Stimulated activated CD4-positive, alpha-beta T cell treated with anti-CD3 and anti-CD28 coated beads, Interleukin-15, amount 100 ng/mL, for 24 hours (primary cell): Measurements from ENCODE around the gene PCDHB11.
"Not testable (repeated sequence)": the region's sequence is repeated elsewhere in the genome, so short reads cannot be mapped to it uniquely, and the experiment has no call there.

Experiments
- DNase-seq: peaks from one replicate; pipeline ENCODE4 v3.0.0-alpha.2; 2020

PCDHB11 gene

DNA sequence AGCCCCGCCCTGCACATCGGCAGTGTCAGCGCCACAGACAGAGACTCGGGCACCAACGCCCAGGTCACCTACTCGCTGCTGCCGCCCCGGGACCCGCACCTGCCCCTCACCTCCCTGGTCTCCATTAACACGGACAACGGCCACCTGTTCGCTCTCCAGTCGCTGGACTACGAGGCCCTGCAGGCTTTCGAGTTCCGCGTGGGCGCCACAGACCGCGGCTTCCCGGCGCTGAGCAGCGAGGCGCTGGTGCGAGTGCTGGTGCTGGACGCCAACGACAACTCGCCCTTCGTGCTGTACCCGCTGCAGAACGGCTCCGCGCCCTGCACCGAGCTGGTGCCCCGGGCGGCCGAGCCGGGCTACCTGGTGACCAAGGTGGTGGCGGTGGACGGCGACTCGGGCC lies 47.5 kb downstream of the PCDHB11 start:
- DNase-seq, result not testable (repeated sequence)

DNA sequence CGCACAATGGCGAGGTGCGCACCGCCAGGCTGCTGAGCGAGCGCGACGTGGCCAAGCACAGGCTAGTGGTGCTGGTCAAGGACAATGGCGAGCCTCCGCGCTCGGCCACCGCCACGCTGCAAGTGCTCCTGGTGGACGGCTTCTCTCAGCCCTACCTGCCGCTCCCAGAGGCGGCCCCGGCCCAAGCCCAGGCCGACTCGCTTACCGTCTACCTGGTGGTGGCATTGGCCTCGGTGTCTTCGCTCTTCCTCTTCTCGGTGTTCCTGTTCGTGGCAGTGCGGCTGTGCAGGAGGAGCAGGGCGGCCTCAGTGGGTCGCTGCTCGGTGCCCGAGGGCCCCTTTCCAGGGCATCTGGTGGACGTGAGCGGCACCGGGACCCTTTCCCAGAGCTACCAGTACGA lies 48.0 kb downstream of the PCDHB11 start:
- not testable (repeated sequence) for DNase-seq

GRCh38 chr5:141250576-141250975 lies 51.1 kb downstream of the PCDHB11 start:
- DNase-seq, result no peak
